Measurements from ENCODE around the gene CD74.

CD74 gene

GRCh38 chr5:150444770-150445169 lies 32.1 kb upstream of the CD74 start:
- H2AFZ ChIP-seq (ENCODE audit: low read depth, low read length, severe bottlenecking) = no peak overlapping the region
- H3K27ac ChIP-seq (ENCODE audit: low read depth, low read length) = no peak overlapping the region
- H3K4me2 ChIP-seq (ENCODE audit: low read depth, low read length, poor library complexity, severe bottlenecking) = no peak overlapping the region
- no peaks in the 10 kb centered on the region for H3K9me3 ChIP-seq (ENCODE audit: insufficient read depth, low read length)
- TF ChIP-seq EZH2phosphoT487 (conservative IDR thresholded peaks at IDR 0.05; ENCODE audit: low read length) (no peak), CTCF (IDR thresholded peaks at IDR 0.05; ENCODE audit: insufficient read depth, low read length, poor library complexity, severe bottlenecking) (no peak)
- H3K4me3 ChIP-seq (ENCODE audit: insufficient read depth, low read length, poor library complexity, severe bottlenecking) = no peak overlapping the region
- H3K79me2 ChIP-seq (ENCODE audit: insufficient read depth, low read length) = peaks cover 27% of the 10 kb centered on the region
- H3K9ac ChIP-seq (ENCODE audit: low read length) = no peak overlapping the region
- peaks cover 65% of the 10 kb centered on the region for H3F3A ChIP-seq (ENCODE audit: insufficient read depth)
- H3K36me3 ChIP-seq (ENCODE audit: low read length) = peaks cover 41% of the 10 kb centered on the region
- no peaks in the 10 kb centered on the region for H3K9me2 ChIP-seq (replicated peaks; ENCODE audit: insufficient read depth, low read length)
- H3K27me3 ChIP-seq (ENCODE audit: low read length) = no peaks in the 10 kb centered on the region
- H4K20me1 ChIP-seq (ENCODE audit: low read depth, low read length) = peaks cover 32% of the 10 kb centered on the region

GRCh38 chr5:150443242-150444075 lies 30.7 kb upstream of the CD74 start:
- no peak overlapping the region for H3K27ac ChIP-seq (ENCODE audit: low read depth, low read length)
- no peaks in the 10 kb centered on the region for H3K27me3 ChIP-seq (ENCODE audit: low read length)
- peaks cover 61% of the 10 kb centered on the region for H3F3A ChIP-seq (ENCODE audit: insufficient read depth)
- TF ChIP-seq EZH2phosphoT487 (conservative IDR thresholded peaks at IDR 0.05; ENCODE audit: low read length) (no peak), CTCF (IDR thresholded peaks at IDR 0.05; ENCODE audit: insufficient read depth, low read length, poor library complexity, severe bottlenecking) (no peak)
- H3K36me3 ChIP-seq (ENCODE audit: low read length) = peaks cover 37% of the 10 kb centered on the region
- H2AFZ ChIP-seq (ENCODE audit: low read depth, low read length, severe bottlenecking) = no peak overlapping the region
- peaks cover 32% of the 10 kb centered on the region for H4K20me1 ChIP-seq (ENCODE audit: low read depth, low read length)
- no peaks in the 10 kb centered on the region for H3K9me3 ChIP-seq (ENCODE audit: insufficient read depth, low read length)
- no peak overlapping the region for H3K4me3 ChIP-seq (ENCODE audit: insufficient read depth, low read length, poor library complexity, severe bottlenecking)
- no peak overlapping the region for H3K4me2 ChIP-seq (ENCODE audit: low read depth, low read length, poor library complexity, severe bottlenecking)
- H3K79me2 ChIP-seq (ENCODE audit: insufficient read depth, low read length) = peaks cover 16% of the 10 kb centered on the region
- H3K9ac ChIP-seq (ENCODE audit: low read length) = no peak overlapping the region
- H3K9me2 ChIP-seq (replicated peaks; ENCODE audit: insufficient read depth, low read length) = no peaks in the 10 kb centered on the region

GRCh38 chr5:150442699-150443080 lies 30.0 kb upstream of the CD74 start:
- Histone ChIP-seq H3K27ac (ENCODE audit: low read depth, low read length) (no peak overlapping the region), H3F3A (ENCODE audit: insufficient read depth) (peaks cover 57% of the 10 kb centered on the region), H3K9me2 (replicated peaks; ENCODE audit: insufficient read depth, low read length) (no peaks in the 10 kb centered on the region), H3K36me3 (ENCODE audit: low read length) (peaks cover 31% of the 10 kb centered on the region), H2AFZ (ENCODE audit: low read depth, low read length, severe bottlenecking) (no peak overlapping the region), H3K27me3 (ENCODE audit: low read length) (no peaks in the 10 kb centered on the region), H3K79me2 (ENCODE audit: insufficient read depth, low read length) (peaks cover 8% of the 10 kb centered on the region), H3K4me3 (ENCODE audit: insufficient read depth, low read length, poor library complexity, severe bottlenecking) (no peak overlapping the region), H3K4me2 (ENCODE audit: low read depth, low read length, poor library complexity, severe bottlenecking) (no peak overlapping the region), H3K9ac (ENCODE audit: low read length) (no peak overlapping the region), H4K20me1 (ENCODE audit: low read depth, low read length) (peaks cover 24% of the 10 kb centered on the region; the same call in 1 of the 2 replicates), H3K9me3 (ENCODE audit: insufficient read depth, low read length) (no peaks in the 10 kb centered on the region)
- TF ChIP-seq CTCF (IDR thresholded peaks at IDR 0.05; ENCODE audit: insufficient read depth, low read length, poor library complexity, severe bottlenecking) (no peak), EZH2phosphoT487 (conservative IDR thresholded peaks at IDR 0.05; ENCODE audit: low read length) (no peak)

Measured in SU-DHL-6 (cell line).